Upper lobe of left lung (tissue), 4 donors: ENCODE results near the gene EPHB1.

Experiments used
- EP300 ChIP-seq, 4 donors: sonication (generic); formaldehyde crosslinking; IDR thresholded peaks; one replicate each; pipeline ENCODE4 v1.5.1; 2017; ENCODE audit warnings: antibody characterized with exemption in 4 of 4, control low read depth in 2 of 4
- POLR2A ChIP-seq, 4 donors: fragments of 450-650 bp; IDR thresholded peaks; one replicate each; pipeline ENCODE4 v1.5.1; 2016 to 2017; ENCODE audit warnings: antibody characterized with exemption in 4 of 4, mild to moderate bottlenecking in 2 of 4
- TF ChIP-seq, protein P1 (sequence below), 6 experiments: fragments of 450-650 bp in 4 of 6; fragments of 200-600 bp in 2 of 6; sonication (generic) in 2 of 6; IDR thresholded peaks; one replicate each; pipeline ENCODE4 v1.5.1; 2016 to 2019; ENCODE audit warnings: antibody characterized with exemption in 6 of 6

GRCh38 chr3:135155791-135156190 is 360.7 kb downstream of the EPHB1 start:
- TF ChIP-seq POLR2A (IDR thresholded peaks at IDR 0.05): no peak
- TF ChIP-seq, protein P1, sequence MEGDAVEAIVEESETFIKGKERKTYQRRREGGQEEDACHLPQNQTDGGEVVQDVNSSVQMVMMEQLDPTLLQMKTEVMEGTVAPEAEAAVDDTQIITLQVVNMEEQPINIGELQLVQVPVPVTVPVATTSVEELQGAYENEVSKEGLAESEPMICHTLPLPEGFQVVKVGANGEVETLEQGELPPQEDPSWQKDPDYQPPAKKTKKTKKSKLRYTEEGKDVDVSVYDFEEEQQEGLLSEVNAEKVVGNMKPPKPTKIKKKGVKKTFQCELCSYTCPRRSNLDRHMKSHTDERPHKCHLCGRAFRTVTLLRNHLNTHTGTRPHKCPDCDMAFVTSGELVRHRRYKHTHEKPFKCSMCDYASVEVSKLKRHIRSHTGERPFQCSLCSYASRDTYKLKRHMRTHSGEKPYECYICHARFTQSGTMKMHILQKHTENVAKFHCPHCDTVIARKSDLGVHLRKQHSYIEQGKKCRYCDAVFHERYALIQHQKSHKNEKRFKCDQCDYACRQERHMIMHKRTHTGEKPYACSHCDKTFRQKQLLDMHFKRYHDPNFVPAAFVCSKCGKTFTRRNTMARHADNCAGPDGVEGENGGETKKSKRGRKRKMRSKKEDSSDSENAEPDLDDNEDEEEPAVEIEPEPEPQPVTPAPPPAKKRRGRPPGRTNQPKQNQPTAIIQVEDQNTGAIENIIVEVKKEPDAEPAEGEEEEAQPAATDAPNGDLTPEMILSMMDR (IDR thresholded peaks at IDR 0.05): no peak
- no peak for TF ChIP-seq EP300 (IDR thresholded peaks at IDR 0.05)
